GM19467 (cell line): ENCODE results near the gene EPRS1.

ENCODE experiments used
- ATAC-seq: cut with Tn5 transposase; IDR thresholded peaks from one replicate; pipeline ENCODE4 v1.9.1; 2021; ENCODE audit warnings: mild to moderate bottlenecking, moderate library complexity; ENCODE audit not compliant: unreplicated experiment

The EPRS1 gene

GRCh38 chr1:220046052-220046930 lies at the start of gene EPRS1:
TSS of gene EPRS1 (minus strand) at chr1:220046505. CDS start at chr1:220046388, 117 bp downstream.
- peak; percentile 99 for ATAC-seq

GRCh38 chr1:220094016-220094911 lies 48.0 kb upstream of the EPRS1 start, which contains the start of gene IARS2:
TSS of gene IARS2 (plus strand) at chr1:220094132. CDS start at chr1:220094217, 85 bp downstream.
- peak; percentile 57 for ATAC-seq

- ATAC-seq, result no peak
Observed at GRCh38 chr1:220093361-220094015, 47.2 kb upstream of the EPRS1 start.

- no peak for ATAC-seq
Observed at GRCh38 chr1:220092694-220093093, 46.4 kb upstream of the EPRS1 start.

GRCh38 chr1:220089650-220090556 lies 43.6 kb upstream of the EPRS1 start, which contains the start of gene BPNT1:
TSS of gene BPNT1 (minus strand) at chr1:220089788. CDS start at chr1:220079846, 9,942 bp downstream.
- ATAC-seq, result peak; percentile 48

- peak; percentile 53 for ATAC-seq
Observed at GRCh38 chr1:220086261-220086686, 40.0 kb upstream of the EPRS1 start.

- ATAC-seq, result no peak
Observed at GRCh38 chr1:220084460-220084859, 38.2 kb upstream of the EPRS1 start.

- no peak for ATAC-seq
Observed at GRCh38 chr1:220077887-220078286, 31.6 kb upstream of the EPRS1 start.

- ATAC-seq, result no peak
Observed at GRCh38 chr1:220076861-220077762, 30.8 kb upstream of the EPRS1 start.

GRCh38 chr1:220067269-220068204 lies 21.2 kb upstream of the EPRS1 start:
- ATAC-seq, result no peak

- no peak for ATAC-seq
Observed at GRCh38 chr1:220062629-220063028, 16.3 kb upstream of the EPRS1 start.

- no peak for ATAC-seq
Observed at GRCh38 chr1:220060876-220061275, 14.6 kb upstream of the EPRS1 start.

- ATAC-seq, result no peak
Observed at GRCh38 chr1:220056374-220056773, 10.1 kb upstream of the EPRS1 start.

GRCh38 chr1:220045356-220046051 lies 801 bp downstream of the EPRS1 start:
- no peak for ATAC-seq

- ATAC-seq, result no peak
Observed at GRCh38 chr1:220044678-220045355, 1.5 kb downstream of the EPRS1 start.

GRCh38 chr1:220043646-220044045 lies 2.7 kb downstream of the EPRS1 start:
- ATAC-seq, result no peak
